NCI-H526 treated with DMSO at 0.1 percent for 48 hours (cell line): Measurements from ENCODE around the gene TFDP1.

Source experiments
- DNase-seq: peaks from one replicate; lab custom pipeline; 2025; lab: John Stamatoyannopoulos, UW

Gene TFDP1

DNA sequence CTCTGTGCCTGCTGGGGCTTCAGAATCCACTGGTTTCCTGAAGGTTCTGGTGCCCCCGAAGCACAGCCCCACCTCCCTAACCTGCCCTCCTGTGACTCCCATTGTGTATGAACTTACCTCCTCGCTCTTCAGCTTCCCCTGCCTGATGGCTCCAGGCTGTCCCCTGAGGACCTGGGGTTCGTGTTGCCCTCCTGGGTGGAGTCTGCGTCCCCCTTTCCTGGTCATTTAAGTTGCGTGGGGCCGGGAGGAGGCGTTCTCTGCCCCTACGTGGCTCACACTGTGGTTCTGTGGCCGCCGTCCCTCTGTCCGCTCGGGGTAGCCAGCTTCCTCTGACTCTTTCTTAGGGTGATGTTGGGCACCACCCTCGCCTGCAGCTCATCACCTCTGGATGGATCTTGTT, 13.9 kb downstream of the TFDP1 start:
- no peak for DNase-seq

DNA sequence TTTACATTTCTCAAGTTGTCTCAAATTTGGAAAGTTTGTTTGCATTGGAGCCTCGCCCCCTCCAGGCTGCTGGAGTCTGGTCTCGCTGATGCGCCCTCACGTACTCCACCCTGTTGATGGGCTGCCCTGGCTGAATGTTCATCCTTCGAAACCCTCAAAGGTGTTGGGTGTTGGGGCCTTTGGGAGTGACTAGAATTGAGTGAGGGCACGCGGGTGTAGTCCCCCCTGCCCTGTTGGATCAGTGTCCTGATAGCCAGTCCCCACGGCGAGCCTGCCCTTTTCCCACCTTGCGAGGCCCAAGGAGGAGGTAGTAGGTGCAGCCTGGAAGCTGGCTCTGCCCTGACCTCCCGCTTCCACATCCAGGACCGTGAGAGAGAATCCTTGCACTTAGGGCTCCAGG, 14.8 kb downstream of the TFDP1 start:
- DNase-seq, result no peak

DNA sequence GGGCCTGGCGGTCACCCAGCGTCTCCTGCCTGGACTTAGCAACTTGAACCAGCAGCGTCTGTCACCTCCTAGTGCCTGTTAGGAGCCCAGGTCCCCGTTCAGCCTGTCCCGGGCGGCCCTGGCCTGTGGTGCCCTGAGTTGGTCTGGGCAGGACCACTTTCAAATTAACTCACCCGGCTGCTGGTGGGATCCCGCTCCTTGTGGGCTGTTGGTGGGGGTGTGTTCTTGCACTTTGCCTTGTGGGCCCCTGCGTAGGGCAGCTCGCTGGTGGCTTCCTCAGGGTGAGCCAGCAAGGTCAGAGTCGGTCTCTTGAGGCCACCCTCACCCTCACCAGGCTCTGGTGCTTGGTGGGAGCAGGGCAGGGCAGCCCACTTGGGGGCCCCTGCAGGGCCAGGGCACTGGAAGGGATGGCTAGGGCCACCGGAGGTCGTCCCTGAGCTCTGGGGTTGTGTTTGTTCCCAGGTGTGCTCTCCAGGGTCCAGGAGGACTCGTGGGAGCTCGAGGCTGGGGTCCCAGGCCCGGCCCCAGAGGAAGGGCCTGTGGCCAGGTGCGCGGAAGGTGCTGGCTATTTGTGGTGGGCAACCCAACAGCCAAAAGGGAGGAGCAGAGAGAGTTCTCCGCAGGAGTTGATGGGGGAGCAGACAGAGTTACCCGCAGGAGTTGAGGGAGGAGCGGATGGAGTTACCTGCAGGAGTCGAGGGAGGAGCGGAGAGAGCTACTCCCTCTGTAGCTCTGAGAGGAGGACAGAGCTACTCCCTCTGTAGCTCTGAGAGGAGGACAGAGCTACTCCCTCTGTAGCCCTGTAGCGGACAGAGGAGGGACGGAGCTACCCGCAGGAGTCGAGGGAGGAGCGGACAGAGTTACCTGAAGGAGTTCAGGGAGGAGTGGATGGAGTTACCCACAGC, 16.9 kb downstream of the TFDP1 start:
- no peak for DNase-seq

DNA sequence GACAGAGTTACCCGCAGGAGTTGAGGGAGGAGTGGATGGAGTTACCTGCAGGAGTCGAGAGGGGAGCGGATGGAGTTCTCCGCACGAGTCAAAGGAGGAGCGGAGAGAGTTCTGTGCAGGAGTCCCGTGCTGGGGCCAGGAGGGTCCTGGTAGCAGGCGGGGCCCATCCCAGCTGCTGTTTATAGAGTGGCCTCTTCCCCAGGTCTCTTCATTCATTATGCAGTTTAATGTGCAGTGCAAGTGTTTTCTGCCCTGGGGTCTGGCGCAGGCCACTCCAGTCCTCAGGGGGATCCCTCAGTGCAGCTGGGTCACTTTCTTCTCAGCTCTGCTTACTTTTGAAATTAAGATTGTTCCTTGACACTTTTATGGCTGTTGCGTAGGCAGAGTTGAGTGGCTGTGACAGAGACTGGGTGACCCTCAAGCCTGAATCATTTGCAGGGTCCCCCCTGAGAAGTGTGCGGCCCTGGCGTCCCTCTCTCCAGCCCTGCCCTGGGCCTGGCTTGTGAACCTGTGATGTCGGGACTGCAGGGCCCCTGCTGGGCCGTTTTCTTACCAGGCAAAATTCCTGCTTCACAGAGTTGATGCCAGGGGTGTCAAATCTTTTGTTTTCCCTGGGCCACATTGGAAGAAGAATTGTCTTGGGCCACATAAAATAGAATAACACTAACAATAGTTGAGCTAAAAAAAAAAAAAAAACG, 17.9 kb downstream of the TFDP1 start:
- DNase-seq, result no peak

DNA sequence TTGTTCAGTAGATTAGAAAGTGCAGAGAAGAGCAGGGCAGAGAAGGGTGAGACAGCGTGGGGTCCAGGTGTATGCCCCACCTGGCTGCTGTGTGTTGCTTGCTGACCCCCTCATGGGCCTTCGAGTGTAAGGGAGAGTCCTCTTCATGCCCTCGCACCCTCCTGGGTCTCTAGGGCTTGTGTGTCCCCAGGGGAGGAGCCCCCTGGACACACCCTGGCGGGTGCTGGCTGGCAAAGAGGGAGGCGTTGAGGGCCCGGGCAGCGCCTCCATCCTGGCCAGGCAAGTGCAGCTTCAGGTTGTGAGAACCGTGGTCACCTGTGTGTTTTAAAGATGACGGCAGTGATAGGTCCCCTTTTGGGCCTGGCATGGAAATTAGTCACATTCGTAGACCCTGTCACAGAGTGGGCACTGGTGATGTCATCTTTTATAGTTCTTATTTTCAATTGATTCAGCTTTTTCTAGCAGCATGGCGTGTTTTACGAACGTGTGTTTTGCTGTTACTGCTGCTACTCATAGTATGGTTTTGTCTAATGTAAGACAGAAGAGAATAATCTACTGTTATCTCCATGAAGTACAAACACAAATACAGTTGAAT, 18.7 kb downstream of the TFDP1 start:
- no peak for DNase-seq

DNA sequence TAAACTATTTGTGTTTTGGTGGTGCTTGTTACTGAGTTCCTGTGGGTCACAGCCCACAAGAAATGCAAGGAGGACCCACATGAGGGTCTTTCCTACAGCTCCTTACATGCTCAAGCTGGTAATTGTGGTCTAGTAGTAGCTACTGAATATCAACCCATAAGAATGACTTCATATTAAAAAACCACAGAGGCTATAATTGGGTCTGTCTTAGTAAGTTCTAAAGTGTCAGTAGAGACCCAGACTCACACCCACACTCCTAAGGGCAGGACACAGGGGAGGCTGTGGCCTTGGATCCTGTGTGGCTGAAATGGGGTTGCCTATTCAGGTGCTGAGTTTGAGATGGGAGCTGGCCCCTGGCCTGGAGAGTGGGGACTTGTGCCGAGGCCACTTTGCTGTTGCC, 19.6 kb downstream of the TFDP1 start:
- no peak for DNase-seq

DNA sequence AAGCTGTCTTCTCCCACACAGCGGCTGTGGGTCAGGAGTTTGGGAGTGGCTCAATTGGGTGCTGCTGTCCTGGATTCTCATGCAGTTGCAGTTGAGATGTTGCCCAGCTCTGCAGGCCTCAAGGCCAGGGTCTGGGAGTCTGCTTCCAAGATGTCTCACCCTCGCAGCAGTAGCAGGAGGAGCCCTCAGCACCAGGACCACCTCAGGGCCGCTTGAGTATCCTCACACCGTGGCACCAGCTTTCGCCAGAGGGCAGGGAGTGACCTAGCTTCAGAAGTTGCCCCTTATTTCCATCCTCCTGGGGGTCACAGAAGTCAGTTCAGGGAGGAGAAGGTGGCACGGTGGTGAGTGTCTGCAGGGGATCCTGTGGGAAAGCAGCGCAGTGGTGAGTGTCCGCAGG, 20.9 kb downstream of the TFDP1 start:
- no peak for DNase-seq

DNA sequence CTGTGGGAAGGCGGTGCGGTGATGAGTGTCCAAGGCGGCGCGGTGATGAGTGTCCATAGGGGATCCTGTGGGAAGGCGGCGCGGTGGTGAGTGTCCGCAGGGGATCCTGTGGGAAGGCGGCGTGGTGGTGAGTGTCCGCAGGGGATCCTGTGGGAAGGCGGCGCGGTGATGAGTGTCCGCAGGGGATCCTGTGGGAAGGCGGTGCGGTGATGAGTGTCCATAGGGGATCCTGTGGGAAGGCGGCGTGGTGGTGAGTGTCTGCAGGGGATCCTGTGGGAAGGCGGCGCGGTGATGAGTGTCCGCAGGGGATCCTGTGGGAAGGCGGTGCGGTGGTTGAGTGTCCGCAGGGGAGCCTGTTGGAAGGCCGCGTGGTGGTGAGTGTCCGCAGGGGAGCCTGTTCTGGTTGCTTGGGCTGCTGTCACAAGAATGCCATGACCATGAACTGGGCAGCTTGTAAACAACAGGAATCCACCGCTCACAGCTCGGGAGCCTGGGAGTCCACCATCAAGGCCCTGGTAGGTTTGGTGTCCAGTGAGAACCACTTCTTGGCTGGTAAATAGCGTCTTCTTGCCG, 21.4 kb downstream of the TFDP1 start:
- DNase-seq, result no peak

DNA sequence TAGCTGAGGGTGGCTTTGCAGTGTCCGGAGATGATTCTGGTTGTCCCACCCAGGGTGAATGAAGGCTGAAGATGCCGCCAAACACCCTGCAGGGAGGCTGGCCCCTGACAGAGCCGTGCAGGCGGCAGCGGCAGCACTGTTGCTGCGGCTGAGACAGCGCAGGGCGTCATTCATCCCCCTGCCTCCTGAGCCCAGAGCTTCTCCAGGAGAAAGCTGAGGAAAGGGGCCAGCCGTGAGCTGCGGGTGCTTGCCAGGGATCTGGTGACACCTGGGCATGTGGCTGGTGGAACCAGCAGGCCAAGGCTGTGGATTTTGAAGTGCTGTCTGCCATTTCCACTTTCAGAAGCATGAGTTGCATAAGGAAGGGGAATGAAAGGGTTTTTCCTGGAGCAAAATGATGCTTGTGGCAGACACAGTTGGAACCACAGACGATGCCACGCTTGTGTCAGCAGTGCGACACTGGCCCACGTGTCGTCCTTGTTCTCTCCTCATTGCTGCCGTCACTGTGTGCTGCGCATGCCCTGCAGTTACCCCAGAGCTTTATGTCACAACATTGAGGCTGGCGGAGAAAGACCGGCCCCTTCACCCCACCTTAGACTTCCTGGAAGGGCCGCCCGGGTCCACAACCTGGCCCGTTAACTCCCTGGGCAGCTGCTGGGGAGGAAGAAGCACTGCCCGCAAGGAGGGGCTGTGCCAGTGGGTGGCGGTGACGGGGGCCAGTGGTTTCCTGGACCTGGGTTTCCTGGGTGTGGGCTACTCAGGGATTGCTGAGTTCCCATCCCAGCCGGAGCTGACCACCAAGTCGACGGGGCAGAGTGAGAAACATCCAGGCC, 22.7 kb downstream of the TFDP1 start:
- no peak for DNase-seq

DNA sequence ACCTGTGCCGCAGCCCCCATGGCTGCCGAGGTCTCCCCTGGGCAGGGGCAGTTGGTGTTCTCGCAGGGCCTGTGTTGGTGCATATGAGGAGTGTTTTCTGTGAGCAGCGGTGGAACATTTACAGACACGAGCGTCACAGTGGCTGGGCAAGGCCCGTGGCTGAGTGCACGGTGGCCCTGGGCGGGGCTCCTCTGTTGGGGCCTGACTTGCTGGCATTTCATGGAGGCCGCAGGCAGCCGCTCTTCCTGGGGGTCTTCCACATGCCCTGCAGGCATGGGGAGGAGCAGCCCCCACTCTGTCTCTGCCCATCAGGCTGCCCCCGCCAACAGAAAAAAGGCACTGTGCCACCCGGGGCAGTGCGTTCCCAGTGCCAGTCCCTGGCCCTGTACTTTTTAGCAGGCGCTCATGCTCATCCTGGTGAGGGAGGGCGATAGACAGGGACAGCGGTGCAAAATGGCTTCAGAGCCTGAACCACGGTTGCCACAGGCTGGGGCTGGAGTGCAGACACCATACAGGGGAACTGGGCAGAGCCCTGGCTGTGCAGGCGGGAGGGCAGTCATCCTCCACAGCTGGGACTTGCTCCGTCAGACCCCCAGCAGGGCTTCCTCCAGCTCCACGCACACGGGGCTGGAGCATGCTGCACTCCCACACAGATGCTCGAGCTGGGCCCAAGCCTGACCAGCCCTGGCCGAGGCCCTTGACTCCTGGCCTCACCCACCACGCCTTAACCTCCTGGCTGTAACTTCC, 23.5 kb downstream of the TFDP1 start:
- no peak for DNase-seq

DNA sequence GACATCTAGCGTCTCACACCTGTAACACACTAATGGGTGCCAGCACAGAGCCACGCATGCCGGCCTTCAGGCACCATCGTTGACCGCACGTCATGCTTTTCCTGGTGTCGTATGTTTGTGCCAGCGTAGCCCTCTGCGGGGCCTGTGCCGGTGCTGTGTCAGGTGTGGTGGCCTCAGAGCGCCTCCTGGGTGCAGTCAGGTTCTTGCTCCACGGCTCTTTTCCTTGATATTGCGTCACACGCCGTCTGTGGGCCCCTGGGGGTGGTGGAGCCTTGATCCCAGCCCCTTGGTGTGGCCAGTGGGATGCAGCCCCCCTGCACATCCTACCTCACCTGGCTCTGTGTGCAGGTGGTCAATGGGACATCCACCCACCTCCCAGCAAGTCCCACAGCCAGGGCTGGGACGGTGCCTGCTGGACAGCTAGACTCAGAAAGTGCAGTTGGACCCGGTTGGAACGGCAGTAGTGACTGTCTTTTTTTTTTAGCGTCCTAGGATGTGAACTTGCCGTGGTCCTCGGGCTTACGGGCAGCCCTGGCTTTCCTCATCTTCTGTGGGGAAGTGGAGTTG, 24.5 kb downstream of the TFDP1 start:
- DNase-seq, result no peak

DNA sequence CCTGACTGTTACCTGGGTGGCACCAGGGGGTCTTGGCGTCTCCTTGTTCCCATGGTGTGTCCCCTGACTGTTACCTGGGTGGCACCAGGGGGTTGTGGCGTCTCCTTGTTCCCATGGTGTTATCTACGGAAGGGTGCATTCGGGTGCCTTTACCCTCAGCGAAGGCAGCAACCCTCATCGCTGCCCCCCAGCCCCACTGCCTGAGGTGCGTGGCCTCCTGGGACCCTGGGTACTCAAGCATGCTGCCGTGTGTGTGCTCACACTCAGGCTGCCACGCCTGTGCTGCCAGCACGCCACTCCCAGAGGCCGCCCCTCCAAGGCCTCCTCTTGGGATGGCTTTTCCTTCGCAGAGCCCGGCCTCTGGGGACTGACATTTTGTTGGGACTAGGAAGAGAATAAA, 25.1 kb downstream of the TFDP1 start:
- no peak for DNase-seq

DNA sequence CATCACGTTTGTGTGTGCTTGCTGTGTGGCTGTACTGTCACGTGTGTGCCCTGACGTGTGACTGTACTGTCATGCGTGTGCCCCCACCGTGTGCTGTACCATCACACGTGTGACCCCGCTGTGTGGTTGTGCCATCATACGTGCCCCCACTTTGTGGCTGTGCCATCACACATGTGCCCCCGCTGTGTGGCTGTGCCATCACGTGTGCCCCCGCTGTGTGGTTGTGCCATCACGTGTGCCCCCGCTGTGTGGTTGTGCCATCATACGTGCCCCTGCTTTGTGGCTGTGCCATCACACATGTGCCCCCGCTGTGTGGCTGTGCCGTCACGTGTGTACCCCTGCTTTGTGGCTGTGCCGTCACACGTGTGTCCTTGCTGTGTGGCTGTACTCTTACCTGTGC, 25.7 kb downstream of the TFDP1 start:
- no peak for DNase-seq

DNA sequence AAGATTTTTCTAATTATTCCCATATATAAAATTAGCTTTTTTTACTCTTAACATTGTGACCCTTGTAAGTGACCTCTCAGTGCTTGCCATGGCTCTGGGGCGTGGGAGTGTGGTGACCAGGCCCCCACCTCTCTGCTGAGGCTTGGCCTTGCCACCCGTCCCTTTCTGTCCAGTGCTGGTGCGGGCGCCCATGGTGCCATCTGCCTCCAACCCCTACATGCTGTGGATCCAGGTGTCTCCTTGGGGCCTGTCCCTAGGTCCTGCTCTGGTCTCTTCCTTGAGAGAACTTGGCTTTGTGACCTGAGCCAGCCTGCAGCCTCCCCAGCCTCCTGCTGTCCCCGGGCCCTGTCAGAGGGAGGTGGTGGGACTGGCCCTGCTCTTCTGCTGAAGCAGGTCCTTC, 27.4 kb downstream of the TFDP1 start:
- DNase-seq, result no peak

DNA sequence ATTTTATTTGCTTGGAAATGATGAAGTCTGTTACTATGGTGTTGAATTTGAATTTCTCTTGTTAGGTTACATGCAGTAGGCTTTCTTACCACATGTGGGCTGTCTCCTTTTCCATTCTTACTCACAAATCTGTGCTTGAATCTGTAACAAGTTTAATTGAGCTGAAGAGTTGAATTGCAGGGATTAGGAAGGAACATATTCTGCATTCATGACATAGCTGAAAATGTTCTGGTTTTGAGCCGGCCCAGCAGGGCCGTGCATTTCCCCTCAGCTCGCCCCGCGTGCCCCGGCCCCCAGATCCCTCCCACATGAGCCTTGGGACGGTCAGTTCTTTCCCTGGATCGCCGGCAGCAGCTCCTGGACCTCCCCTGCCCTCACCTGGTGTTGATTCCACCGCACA, 28.1 kb downstream of the TFDP1 start:
- DNase-seq, result no peak

DNA sequence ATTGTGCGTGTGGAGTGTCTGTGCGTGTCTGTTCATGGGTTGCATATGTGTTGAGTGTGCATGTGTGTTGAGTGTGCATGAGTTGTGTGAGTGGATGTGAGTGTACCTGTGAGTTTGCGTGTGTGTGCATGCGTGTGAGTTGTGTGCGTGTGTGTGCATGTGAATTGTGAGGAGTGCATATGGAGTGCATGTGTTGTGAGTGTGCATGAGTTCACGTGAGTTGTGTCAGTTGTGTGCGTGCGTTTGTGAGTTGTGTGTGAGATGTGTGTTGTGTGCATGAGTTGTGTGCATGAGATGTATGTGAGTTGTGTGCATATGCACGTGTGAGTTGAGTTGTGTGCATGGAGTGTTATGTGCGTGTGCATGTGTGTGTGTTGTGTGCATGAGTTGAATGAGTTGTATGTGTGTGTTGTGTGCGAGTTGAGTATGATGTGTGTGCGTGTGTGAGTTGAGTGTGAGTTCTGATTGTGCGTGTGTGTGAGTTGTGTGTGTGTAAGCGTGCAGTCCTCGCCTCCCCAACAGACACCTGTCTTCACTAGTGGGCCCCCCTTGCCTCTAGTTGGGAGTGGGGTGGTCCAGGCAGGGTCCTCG, 29.3 kb downstream of the TFDP1 start:
- DNase-seq, result no peak

DNA sequence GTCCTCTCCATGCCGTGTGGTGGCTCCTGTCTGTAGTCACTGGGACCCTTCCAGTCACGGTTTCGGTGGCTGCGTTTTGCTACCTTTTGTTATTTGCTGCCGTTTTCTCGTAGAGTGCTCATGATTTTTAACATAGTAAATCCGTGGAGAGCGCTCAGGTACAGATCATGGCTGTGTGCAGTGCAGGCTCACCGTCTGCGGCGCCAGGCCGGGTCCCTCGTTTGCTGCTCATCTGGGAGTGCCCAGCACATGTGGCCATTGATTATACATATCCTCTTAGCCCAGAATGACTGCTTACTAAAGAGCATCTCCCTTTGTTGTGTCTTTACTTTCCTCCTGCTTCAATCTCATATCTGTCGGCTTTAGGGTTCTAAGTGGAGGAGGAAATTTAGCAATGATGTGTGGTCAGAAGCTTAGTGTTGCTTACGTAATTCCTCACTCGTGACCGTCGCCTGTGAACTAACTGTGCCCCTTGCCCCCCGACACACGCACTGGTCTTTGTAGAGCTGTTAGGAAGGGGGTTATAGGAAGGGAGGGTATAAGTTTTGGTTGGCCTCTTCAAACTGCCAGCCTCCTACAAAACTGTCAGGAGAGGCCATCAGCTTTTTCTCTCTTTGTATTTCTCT, 31.8 kb downstream of the TFDP1 start:
- no peak for DNase-seq

DNA sequence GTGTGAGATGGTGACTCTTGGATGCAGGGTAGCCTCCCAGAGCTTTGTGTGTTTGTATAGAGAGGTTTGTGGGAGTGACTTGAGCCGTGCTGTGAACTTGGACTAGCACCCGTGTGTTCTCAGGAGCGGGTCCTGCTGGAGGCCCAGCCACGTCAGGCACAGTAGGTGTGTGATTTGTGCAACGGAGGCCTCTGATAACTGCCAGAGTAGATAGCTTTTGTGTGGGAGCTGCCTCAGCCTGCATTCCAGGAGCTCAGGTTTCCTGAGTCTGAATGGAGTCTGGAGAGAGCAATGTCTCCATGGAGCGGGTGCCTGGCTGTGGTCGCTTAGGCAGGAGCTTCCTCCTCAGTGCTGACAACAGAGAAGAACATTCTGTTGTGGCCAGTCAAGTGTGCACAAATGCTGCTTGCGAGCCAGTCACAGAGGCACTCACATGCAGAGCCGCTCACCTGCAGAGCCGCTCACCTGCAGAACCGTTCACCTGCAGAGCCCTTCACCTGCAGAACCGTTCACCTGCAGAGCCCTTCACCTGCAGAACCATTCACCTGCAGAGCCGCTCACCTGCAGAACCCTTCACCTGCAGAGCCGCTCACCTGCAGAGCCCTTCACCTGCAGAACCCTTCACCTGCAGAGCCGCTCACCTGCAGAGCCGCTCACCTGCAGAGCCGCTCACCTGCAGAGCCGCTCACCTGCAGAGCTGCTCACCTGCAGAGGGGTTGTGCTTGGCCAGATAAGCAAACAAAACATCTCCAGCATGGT, 32.6 kb downstream of the TFDP1 start:
- DNase-seq, result no peak

DNA sequence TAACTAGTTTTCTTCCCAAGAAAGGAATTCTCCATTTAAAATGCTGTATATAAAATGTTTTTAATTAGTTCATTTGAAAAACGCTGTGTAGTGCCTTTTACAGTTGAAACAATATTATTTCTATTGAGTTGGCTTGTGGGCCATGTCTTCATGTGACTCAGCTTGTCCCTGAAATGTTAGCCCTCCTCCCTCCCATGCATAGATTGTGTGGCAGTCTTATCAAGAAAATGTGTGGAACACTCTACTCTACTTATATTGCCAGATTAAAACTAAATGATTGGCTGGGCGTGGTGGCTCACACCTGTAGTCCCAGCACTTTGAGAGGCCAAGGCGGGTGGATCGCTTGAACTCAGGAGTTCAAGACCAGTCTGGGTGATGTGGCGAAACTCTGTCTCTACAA, 33.4 kb downstream of the TFDP1 start:
- no peak for DNase-seq
